LNCAP (cell line): Measurements from ENCODE around the gene SLC23A3.

Source experiments
- TF ChIP-seq, protein P1 (sequence below): fragments of 450-650 bp; IDR thresholded peaks from 2 replicates; pipeline ENCODE4 v1.5.1; 2017; ENCODE audit warnings: mild to moderate bottlenecking

SLC23A3 gene

DNA sequence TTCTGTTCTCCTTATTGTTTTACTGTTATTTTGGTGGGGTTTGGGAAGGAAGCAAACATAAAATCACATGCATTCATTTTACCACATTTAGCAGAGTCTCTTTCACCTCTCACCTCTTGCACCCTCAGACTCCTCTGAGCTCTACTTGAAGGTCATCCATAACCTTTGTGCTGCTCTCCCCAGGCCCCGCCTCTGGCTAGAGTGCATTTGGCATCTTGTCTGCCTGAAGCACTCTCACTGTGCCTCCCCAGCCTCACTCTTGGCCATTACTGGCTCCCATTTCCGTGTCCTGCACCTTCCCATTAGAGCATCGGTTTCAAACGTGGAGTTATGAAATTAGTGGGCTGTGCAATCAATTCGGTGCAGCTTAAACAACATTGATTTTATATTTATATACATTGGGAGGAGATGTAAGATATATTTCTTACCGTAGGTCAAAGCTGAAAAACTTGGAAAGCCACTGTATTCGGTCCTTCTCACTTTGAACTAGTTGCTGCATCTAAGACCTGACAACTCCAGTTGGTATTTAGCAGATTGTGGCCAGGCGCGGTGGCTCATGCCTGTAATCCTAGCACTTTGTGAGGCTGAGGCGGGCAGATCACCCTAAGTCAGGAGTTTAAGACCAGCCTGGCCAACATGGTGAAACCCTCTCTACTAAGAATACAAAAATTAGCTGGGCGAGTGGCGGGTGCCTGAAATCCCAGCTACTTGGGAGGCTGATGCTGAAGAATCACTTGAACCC is 29.8 kb upstream of the SLC23A3 start:
- TF ChIP-seq, protein P1, sequence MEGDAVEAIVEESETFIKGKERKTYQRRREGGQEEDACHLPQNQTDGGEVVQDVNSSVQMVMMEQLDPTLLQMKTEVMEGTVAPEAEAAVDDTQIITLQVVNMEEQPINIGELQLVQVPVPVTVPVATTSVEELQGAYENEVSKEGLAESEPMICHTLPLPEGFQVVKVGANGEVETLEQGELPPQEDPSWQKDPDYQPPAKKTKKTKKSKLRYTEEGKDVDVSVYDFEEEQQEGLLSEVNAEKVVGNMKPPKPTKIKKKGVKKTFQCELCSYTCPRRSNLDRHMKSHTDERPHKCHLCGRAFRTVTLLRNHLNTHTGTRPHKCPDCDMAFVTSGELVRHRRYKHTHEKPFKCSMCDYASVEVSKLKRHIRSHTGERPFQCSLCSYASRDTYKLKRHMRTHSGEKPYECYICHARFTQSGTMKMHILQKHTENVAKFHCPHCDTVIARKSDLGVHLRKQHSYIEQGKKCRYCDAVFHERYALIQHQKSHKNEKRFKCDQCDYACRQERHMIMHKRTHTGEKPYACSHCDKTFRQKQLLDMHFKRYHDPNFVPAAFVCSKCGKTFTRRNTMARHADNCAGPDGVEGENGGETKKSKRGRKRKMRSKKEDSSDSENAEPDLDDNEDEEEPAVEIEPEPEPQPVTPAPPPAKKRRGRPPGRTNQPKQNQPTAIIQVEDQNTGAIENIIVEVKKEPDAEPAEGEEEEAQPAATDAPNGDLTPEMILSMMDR, result no peak

DNA sequence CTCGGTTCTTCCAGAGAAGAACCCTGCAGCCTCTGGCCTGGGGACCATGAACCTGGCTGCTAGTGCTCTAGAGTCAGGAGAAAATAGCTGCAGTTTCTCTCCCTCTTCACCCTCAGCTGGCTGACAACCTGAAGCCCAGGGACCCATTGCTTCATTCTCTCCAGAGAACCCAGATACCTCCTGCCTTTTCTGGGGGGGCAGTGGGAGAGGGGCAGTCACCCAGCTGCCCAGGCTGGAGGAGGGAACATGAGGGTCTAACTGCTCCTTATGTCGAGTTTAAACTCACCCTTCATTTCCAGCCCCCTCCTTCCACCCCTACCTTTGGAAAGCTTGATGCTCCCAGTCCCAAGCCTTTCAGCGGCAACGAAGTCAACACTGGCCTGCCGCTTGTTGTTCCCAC is 29.1 kb upstream of the SLC23A3 start:
- TF ChIP-seq, protein P1, result no peak

DNA sequence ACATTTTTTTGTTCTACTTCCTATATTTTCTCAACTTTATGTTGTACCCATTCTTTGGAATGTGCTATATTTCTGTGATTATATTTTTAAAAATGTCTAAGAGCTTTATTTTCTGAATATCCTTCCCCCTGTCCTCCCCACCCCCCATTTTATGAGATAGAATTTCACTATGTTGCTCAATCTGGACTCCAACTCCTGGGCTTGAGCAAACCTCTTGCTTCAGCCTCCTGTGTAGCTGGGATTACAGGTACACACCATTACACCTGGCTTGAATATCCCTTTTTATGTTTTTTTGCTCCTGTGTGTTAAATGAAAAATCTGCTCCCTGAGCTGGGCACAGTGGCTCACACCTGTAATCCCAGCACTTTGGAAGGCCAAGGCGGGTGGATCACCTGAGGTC is 27.6 kb upstream of the SLC23A3 start:
- TF ChIP-seq, protein P1, result no peak

DNA sequence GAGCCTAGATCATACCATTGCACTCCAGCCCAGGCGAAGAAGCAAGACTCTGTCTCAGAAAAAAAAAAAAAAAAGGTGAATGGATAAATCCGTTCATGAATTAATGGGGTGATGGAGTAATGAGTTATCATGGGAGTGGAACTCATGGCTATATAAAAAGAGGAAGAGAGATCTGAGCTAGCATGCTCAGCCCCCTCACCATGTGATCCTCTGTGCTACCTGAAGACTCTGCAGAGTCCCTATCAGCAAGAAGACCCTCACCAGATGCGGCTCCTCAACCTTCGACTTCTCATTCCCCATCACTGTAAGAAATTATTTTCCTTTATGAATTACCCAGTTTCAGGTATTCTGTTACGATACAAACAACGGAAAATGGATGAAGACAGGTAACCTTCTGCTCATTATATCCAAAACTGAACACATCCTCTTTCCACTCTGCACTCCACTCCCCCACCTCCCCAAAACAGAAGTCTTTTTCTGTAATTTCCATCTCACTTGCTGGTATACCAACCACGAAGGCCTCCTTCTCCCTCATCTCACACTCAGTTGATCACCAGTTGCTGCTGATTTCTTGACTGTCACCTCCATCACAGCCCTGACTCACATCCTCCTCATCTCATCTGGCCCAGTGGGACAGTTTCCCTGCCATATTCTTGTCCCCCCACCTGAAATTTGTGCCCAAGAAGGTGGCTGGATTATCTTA is 17.1 kb upstream of the SLC23A3 start:
- TF ChIP-seq, protein P1, result no peak

DNA sequence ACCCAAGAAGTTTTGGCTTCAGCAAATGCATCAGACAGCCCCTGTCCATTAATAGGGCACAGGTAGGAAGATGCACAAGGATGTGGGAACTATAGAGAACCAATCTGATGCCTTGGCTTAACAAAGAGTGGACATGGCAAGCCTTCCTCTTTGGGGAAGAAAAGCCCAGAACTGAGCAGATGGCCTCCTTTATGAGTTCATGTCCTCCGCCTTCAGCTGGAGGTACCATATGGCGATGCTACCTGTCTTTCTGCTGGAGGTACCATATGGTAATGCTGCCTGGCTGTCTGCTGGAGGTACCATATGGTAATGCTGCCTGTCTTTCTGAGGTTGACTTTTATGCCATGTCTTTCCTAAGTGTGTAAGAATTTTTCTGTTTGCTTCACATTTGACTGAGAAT is 14.3 kb upstream of the SLC23A3 start:
- TF ChIP-seq, protein P1, result no peak

DNA sequence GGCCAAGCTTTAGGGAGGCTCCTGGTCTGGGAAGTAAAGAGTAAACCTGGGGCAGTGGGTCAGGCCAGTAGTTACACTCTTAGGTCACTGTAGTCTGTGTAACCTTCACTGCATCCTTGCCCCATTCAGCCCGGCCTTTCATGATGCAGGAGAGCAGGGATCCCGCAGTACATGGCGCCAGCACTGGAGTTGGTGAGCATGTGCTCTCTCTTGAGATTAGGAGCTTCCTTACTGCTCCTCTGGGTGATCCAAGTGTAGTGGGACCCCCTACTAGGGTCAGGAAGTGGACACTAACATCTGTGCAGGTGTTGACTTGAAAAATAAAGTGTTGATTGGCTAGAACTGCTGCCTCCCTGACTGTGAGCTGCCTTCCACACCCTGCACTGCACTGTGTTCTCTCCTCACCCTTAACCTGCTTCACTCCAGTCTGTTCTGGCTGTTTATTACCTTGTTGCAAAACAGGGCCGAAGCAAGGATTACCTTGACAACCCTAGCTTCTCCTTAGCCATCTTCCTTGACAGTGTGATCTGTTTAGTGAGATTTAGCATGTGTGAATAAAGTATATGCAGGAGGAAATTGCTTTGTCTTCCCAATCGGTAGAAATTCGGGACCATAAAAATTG is 13.4 kb upstream of the SLC23A3 start:
- TF ChIP-seq, protein P1, result no peak

DNA sequence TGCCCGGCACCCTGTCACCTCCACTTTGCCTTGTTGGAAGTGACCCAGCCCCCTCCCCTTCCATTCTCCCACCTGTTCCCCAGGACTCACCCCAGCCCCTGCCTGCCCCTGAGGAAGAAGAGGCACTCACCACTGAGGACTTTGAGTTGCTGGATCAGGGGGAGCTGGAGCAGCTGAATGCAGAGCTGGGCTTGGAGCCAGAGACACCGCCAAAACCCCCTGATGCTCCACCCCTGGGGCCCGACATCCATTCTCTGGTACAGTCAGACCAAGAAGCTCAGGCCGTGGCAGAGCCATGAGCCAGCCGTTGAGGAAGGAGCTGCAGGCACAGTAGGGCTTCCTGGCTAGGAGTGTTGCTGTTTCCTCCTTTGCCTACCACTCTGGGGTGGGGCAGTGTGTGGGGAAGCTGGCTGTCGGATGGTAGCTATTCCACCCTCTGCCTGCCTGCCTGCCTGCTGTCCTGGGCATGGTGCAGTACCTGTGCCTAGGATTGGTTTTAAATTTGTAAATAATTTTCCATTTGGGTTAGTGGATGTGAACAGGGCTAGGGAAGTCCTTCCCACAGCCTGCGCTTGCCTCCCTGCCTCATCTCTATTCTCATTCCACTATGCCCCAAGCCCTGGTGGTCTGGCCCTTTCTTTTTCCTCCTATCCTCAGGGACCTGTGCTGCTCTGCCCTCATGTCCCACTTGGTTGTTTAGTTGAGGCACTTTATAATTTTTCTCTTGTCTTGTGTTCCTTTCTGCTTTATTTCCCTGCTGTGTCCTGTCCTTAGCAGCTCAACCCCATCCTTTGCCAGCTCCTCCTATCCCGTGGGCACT is 12.7 kb upstream of the SLC23A3 start:
- TF ChIP-seq, protein P1, result no peak
